Bronchial epithelial cell (primary cell): ENCODE measurements around the gene AMMECR1. TPM values are rescaled to one million over a fixed set of nuclear protein-coding genes. Genes with fewer than 3 reads are reported as not detected.

Experiments used
- DNase-seq: peaks from one replicate; pipeline ENCODE4 v3.0.0-alpha.2; 2010; ENCODE audit warnings: low read depth
- FAIRE-seq: peaks from 2 replicates; lab custom pipeline; 2011; peaks lifted over from hg19 to GRCh38; lab: Jason Lieb, UNC
- H3K27me3 ChIP-seq: 2 replicates; pipeline ENCODE4 v1.5.1; 2011; ENCODE audit warnings: low read length; ENCODE audit not compliant: control insufficient read depth, insufficient read depth
- H3K36me3 ChIP-seq: 2 replicates; pipeline ENCODE4 v1.5.1; 2011; ENCODE audit warnings: low read length; ENCODE audit not compliant: control insufficient read depth, insufficient read depth
- H3K4me3 ChIP-seq: 2 replicates; pipeline ENCODE4 v1.5.1; 2011; ENCODE audit warnings: mild to moderate bottlenecking, low read depth, low read length, control low read depth
- total RNA-seq: library from RNA; depleted of rRNA; stranded (reverse); fragments of >200 nt; gene quantifications from 2 replicates; pipeline ENCODE4 v1.2.1, GENCODE V29; 2014
- TF ChIP-seq, protein P1 (sequence below): IDR thresholded peaks from 2 replicates; pipeline ENCODE4 v1.5.1; 2011; ENCODE audit warnings: mild to moderate bottlenecking, moderate library complexity, low read length, control low read depth, inconsistent platforms; ENCODE audit not compliant: insufficient read depth, severe bottlenecking

The AMMECR1 gene
- total RNA-seq, 1 donor from 2014 or later = 19.0 TPM

DNA sequence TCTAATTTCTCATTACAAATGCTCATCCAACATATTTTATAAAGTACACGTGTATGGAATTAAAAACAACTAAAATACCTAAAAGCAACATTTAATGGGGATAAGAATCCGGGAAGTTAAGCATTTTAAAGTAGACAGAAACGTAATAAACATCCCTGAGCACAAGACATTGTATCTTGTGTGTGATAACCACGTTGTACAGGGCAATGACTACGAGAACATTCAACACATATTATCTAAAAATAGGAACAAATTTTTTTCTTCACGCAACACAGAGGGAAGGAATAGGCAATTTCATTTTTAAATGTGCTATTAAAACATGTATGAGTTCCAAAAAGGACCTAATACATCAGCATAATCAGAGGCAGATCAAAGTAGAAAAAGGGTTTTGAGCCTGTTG is 49.5 kb downstream of the AMMECR1 start:
- DNase-seq (no peak), FAIRE-seq (no peak)
- TF ChIP-seq, protein P1, sequence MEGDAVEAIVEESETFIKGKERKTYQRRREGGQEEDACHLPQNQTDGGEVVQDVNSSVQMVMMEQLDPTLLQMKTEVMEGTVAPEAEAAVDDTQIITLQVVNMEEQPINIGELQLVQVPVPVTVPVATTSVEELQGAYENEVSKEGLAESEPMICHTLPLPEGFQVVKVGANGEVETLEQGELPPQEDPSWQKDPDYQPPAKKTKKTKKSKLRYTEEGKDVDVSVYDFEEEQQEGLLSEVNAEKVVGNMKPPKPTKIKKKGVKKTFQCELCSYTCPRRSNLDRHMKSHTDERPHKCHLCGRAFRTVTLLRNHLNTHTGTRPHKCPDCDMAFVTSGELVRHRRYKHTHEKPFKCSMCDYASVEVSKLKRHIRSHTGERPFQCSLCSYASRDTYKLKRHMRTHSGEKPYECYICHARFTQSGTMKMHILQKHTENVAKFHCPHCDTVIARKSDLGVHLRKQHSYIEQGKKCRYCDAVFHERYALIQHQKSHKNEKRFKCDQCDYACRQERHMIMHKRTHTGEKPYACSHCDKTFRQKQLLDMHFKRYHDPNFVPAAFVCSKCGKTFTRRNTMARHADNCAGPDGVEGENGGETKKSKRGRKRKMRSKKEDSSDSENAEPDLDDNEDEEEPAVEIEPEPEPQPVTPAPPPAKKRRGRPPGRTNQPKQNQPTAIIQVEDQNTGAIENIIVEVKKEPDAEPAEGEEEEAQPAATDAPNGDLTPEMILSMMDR = no peak

DNA sequence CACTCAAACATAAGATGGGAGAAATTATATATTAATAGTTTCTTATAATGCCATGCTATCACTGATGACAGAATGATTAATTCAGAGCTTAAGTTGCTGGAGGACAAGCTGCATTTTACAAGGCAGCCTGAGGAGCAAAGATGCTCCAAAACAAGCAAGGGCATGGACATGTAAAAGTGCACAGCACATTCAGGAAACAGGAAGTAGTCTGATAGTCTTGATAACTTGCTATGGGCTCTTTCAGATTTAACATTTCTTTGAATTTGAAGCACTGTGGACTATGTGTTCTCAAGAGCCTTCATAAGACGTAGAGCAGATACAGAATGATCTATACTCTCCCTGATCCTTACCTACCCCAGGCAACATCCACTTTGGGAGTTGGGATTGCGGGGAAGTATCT is 50.0 kb downstream of the AMMECR1 start:
- DNase-seq (no peak), FAIRE-seq (no peak)
- TF ChIP-seq, protein P1 = no peak
- Histone ChIP-seq H3K36me3 (no peaks in the 10 kb centered on the region), H3K27me3 (no peaks in the 10 kb centered on the region), H3K4me3 (no peak overlapping the region)

More for the DNA sequence above, 49.5 kb downstream of the AMMECR1 start:
- H3K27me3 ChIP-seq = no peaks in the 10 kb centered on the region
- H3K36me3 ChIP-seq = no peaks in the 10 kb centered on the region
- no peak overlapping the region for H3K4me3 ChIP-seq

DNA sequence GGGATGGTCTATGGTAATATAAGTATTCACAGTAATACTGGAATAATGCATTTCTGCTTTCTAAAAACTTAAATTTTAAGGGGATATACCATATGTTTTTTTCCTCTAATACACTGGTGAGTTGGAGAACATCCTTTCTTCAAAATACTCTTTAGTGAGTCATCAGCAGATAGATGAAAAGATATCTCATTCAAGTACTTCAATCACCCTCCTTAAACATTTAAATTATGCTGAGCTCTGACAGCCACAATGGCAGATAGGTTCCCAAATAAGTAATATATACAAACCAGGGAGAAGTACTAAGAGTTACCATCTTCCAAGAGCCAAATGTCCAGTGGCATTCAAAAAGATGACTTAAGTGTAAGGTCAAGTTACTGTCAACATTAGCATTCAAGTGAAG is 52.2 kb downstream of the AMMECR1 start:
- Histone ChIP-seq H3K27me3 (no peaks in the 10 kb centered on the region), H3K4me3 (no peak overlapping the region), H3K36me3 (no peaks in the 10 kb centered on the region)
- DNase-seq (peak; percentile 15), FAIRE-seq (no peak)
- TF ChIP-seq, protein P1 = no peak

DNA sequence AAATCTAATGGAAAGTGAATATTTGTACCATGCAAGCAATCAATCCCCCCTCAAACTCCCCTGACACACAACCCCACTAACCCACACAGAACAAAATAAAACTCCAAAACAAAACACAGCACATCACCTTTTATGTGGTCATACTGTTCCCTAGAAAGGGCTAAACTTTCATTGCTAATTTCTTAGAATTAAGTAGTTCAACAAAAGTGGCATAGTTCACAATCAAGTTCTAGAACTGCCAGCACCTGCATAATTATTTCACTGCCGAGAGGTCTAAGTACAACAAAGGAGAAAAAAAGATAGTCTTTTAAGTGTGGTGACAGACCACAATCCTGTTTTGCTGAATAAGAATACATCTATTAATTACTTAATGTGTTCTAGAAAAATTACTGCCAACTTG is 58.8 kb downstream of the AMMECR1 start:
- FAIRE-seq = no peak
- TF ChIP-seq, protein P1 = no peak

DNA sequence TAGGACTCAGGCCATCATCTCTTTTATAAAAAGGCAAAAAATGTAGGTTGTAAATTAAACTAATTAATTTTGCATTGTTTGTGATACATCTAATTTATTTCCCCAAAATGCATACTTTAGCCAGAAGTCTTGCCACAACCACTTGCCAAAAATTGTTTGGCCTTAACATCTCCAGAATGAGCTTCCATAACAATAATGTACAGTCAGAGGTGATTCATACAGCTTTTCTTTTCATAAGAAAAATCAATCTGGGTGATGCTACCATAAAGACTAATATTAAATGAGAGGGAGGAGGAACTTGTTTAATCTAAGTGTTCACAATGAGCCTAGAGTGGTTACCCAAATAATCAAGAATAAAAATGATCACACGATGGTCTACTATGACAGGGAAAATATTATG is 59.3 kb downstream of the AMMECR1 start:
- DNase-seq (peak; percentile 62), FAIRE-seq (no peak)
- Histone ChIP-seq H3K4me3 (no peak overlapping the region), H3K27me3 (no peaks in the 10 kb centered on the region), H3K36me3 (no peaks in the 10 kb centered on the region)
- TF ChIP-seq, protein P1 = no peak

More for the DNA sequence above, 58.8 kb downstream of the AMMECR1 start:
- no peak for DNase-seq
- H3K36me3 ChIP-seq = no peaks in the 10 kb centered on the region
- H3K4me3 ChIP-seq = no peak overlapping the region
- no peaks in the 10 kb centered on the region for H3K27me3 ChIP-seq

DNA sequence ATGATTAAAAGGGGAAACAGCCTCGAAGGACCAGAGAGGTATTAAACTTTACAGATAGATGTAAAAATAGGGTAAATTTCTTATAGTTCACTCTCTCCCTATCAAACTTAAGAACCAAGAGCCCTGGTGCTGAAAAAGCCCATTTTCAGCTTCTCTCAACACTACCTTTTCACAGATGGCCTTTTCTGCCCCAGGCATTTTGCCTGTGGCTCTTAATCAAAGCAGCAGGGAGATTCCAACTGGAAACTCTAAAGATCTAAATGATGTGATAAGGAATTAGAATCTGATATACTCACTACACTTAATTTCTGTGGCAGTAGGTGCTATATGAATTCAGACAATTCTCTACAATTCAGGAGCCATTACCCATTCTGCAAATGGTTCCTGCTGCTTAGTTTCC is 60.0 kb downstream of the AMMECR1 start:
- TF ChIP-seq, protein P1 = no peak
- H3K27me3 ChIP-seq = no peaks in the 10 kb centered on the region
- H3K4me3 ChIP-seq = no peak overlapping the region
- DNase-seq = no peak
- no peak for FAIRE-seq
- no peaks in the 10 kb centered on the region for H3K36me3 ChIP-seq
